Measurements from ENCODE around the gene BEAN1. TPM values are rescaled to one million over a fixed set of nuclear protein-coding genes. Genes with fewer than 3 reads are reported as not detected.
"Not testable (repeated sequence)": the region's sequence is repeated elsewhere in the genome, so short reads cannot be mapped to it uniquely, and the experiment has no call there.

BEAN1 gene
- polyA plus RNA-seq, 3 donors = 0.10 to 0.34 (median 0.27) TPM

- H3K27ac ChIP-seq (ENCODE audit: low read depth, low read length) = no peak overlapping the region
- WGBS, 3 donors = 76 to 92% (median 89%) methylated on average over 5 of the region's 5 CpGs
Measured at GRCh38 chr16:66458292-66458691, 31.2 kb downstream of the BEAN1 start.

DNA sequence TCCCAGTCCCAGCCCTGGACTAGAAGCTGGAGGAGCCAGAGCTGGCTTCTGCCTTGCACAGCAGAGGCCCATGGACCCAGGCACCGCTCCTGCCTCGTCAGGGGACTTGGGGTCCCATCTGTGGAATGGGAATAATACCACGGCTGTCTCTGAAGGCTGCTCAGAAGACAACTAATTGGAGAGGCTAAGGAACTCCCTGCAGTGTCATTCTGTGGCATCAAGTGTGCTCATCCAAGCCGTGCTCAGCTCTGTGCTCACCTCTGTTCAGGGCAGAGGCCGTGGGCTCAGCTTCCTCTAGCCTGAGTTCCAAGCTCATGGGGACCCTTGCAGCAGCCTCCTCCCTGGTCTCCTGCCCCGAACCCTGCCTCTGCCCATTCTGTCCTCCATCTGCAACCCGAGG, 31.8 kb downstream of the BEAN1 start:
- WGBS, 3 donors = 65 to 83% (median 78%) methylated on average over 7 of the region's 7 CpGs
- H3K27ac ChIP-seq (ENCODE audit: low read depth, low read length) = no peak overlapping the region

- 28 to 51% (median 40%) methylated on average over 5 of the region's 5 CpGs for WGBS, 3 donors
- H3K27ac ChIP-seq (ENCODE audit: low read depth, low read length) = no peak overlapping the region
Measured at GRCh38 chr16:66459878-66460277, 32.8 kb downstream of the BEAN1 start.

- 85 to 88% (median 87%) methylated on average over 1 of the region's 1 CpG for WGBS, 3 donors
- no peak overlapping the region for H3K27ac ChIP-seq (ENCODE audit: low read depth, low read length)
Measured at GRCh38 chr16:66460703-66461102, 33.6 kb downstream of the BEAN1 start.

GRCh38 chr16:66462912-66463311, 35.8 kb downstream of the BEAN1 start:
- no peak overlapping the region for H3K27ac ChIP-seq (ENCODE audit: low read depth, low read length)
- WGBS, 3 donors = 31 to 93% (median 86%) methylated on average over 1 of the region's 1 CpG

GRCh38 chr16:66465946-66466345, 38.9 kb downstream of the BEAN1 start:
- not testable (repeated sequence) for H3K27ac ChIP-seq (ENCODE audit: low read depth, low read length)
- WGBS, 3 donors = 88 to 97% (median 93%) methylated on average over 6 of the region's 6 CpGs

DNA sequence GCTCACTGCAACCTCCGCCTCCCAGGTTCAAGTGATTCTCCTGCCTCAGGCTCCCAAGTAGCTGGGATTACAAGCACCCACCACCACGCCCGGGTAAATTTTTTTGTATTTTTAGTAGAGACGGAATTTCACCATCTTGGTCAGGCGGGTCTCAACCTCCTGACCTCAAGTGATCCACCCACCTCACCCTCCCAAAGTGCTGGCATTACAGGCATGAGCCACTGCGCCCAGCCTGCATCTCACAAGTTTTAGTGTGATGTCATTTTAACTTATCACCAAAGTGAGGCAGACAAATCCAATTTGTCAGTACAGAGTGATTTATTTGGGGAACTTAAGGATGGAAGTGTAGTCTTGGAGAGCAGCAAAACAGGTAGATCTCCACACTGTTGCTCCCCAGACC, 39.5 kb downstream of the BEAN1 start:
- 91 to 96% (median 94%) methylated on average over 6 of the region's 6 CpGs for WGBS, 3 donors
- not testable (repeated sequence) for H3K27ac ChIP-seq (ENCODE audit: low read depth, low read length)

- WGBS, 3 donors = 88 to 94% (median 92%) methylated on average over 5 of the region's 5 CpGs
- no peak overlapping the region for H3K27ac ChIP-seq (ENCODE audit: low read depth, low read length)
Measured at GRCh38 chr16:66467611-66468010, 40.5 kb downstream of the BEAN1 start.

DNA sequence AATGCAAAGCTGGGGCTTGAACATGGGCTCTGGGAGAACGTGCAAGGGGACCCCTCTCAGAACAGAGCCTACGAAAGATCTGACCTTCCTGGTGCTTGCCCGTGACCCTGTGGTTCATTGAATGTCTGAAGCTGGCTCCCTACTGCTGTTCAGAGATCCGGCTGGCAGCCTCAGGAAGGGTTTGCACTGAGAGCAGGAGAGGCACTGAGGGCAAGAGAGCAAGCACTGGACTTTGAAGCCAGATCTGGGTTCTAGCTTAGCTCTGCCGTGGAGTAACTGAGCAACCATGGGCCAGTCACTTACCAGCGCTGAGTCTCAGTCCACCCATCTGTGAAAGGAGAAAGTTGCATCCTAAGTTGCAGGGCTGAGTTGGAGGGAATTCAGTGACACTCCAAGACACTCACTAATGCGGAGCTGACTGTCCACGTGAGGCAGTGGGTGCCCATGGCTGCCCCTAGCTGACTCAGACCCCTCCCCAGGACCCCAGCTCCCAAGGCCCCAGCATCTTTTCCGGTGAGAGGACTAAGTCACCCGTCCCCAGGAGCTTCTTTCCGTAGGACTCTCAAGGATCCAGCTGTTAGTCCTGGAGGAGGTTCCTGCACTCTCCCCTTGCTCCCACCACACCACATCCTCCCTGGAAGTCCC, 41.3 kb downstream of the BEAN1 start:
- 82 to 89% (median 88%) methylated on average over 9 to 11 of the region's 11 CpGs for whole genome bisulfite sequencing, 3 donors

DNA sequence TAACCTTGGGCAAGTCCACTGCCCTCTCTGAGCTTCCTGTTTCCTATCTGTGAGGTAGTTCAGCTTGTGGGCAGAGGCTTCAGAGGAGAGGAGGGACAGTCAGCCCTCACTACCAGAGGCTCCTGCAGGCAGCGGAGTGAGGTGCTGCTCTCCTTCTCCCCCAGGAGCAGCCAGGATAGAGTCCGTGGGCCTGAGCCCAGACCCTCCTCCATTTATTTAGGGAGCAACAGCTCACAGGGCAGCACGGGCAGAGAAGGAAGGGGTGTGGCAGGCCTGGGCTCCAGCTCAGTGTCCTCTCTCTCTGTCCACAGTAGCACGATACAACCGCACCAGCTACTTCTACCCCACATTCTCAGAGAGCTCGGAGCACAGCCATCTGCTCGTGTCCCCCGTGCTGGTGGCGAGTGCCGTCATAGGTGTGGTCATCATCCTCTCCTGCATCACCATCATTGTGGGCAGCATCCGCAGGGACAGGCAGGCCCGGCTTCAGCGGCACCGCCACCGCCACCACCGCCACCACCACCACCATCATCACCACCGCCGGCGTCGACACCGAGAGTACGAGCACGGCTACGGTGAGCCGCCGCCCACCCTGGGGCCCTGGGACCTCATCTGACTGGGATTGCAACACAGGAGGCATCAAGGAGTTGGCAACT, 42.3 kb downstream of the BEAN1 start:
- WGBS, 3 donors = 92 to 97% (median 95%) methylated on average over 25 to 26 of the region's 26 CpGs

More for the DNA sequence above, 41.3 kb downstream of the BEAN1 start:
- H3K27ac ChIP-seq (ENCODE audit: low read depth, low read length) = no peak overlapping the region

GRCh38 chr16:66469947-66470546, 43.0 kb downstream of the BEAN1 start:
- H3K27ac ChIP-seq (ENCODE audit: low read depth, low read length) = no peak overlapping the region
- 84 to 97% (median 93%) methylated on average over 6 of the region's 6 CpGs for WGBS, 3 donors

More for the DNA sequence above, 42.3 kb downstream of the BEAN1 start:
- no peak overlapping the region for H3K27ac ChIP-seq (ENCODE audit: low read depth, low read length)

DNA sequence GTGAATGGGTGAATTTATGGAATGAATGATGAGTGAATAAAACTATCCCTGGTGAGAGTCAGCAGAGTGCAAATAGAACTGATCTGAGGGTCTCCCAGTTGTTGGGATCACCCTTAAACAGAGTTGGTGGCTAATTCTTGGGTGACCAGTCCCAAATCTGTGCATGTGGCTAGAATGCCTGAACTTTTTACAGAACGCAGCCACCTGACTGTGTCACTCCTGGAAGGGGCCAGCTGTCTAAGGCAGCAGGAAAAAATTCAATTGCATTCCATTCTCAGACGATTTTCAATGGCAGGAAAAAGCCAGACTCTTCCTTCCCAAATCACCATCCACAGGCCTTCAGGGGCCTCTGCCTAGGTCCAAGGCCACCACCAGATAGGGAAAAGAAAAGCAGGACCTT, 43.5 kb downstream of the BEAN1 start:
- H3K27ac ChIP-seq (ENCODE audit: low read depth, low read length) = no peak overlapping the region
- WGBS, 3 donors = 40 to 64% (median 54%) methylated on average over 2 of the region's 2 CpGs

DNA sequence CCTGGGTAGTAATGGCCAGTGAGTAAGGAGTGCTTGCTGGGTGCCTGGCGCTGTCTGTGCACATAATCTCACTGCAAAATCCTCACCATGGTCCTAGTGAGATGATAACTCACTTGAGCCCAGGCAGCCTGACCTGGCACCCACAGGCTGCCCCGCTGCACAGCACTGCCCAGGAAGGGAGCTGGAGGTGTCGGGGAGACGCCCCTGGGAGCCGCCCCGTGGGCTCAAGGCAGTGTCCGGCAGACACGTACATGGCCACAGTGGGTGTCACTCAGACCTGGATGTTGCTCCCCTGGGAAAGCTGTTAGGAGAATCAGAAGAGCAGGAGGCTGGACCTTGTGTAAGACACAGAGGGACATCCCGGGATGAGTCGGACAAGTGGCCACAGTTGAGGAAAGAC, 44.2 kb downstream of the BEAN1 start:
- WGBS, 3 donors = 92 to 95% (median 94%) methylated on average over 10 of the region's 10 CpGs
- no peak overlapping the region for H3K27ac ChIP-seq (ENCODE audit: low read depth, low read length)

GRCh38 chr16:66471716-66472393, 44.8 kb downstream of the BEAN1 start:
- WGBS, 3 donors = 87 to 91% (median 88%) methylated on average over 10 of the region's 10 CpGs
- no peak overlapping the region for H3K27ac ChIP-seq (ENCODE audit: low read depth, low read length)

- H3K27ac ChIP-seq (ENCODE audit: low read depth, low read length) = no peak overlapping the region
- 81 to 86% (median 81%) methylated on average over 15 of the region's 15 CpGs for WGBS, 3 donors
Measured at GRCh38 chr16:66473051-66473571, 46.0 kb downstream of the BEAN1 start.

GRCh38 chr16:66473654-66474519, 46.8 kb downstream of the BEAN1 start:
- 87 to 95% (median 93%) methylated on average over 4 of the region's 4 CpGs for WGBS, 3 donors
- H3K27ac ChIP-seq (ENCODE audit: low read depth, low read length) = no peak overlapping the region

- 13 to 32% (median 29%) methylated on average over 4 of the region's 4 CpGs for WGBS, 3 donors
- H3K27ac ChIP-seq (ENCODE audit: low read depth, low read length) = no peak overlapping the region
Measured at GRCh38 chr16:66474750-66475199, 47.7 kb downstream of the BEAN1 start.

DNA sequence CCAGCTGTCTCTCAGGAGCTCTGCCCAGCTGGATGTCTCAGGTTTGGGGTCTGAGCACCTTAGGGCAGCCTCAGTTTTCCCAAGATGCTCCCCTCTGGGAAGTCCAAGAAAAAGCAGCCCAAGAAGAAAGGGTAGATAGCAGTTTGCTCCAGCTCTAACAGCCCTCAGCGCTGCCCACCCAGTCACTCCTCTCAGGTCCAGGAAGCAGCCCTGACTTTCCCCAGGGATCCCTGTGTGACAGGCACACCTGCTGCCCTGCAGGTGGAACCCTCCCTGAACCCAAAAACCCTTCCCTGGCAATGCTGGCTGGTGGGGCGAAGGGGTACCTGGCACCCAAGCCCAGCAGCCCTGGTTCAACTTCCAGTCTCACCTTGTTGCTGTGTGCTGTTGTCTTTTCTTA, 48.1 kb downstream of the BEAN1 start:
- no peak overlapping the region for H3K27ac ChIP-seq (ENCODE audit: low read depth, low read length)
- WGBS, 3 donors = 53 to 89% (median 75%) methylated on average over 2 of the region's 2 CpGs
